Fibroblast of the aortic adventitia (primary cell): Measurements from ENCODE around the gene ASAP2. TPM values are rescaled to one million over a fixed set of nuclear protein-coding genes. Genes with fewer than 3 reads are reported as not detected.

Experiments used
- DNase-seq: peaks from one replicate; pipeline ENCODE4 v3.0.0-alpha.2; 2010; ENCODE audit warnings: low read depth
- H3K4me3 ChIP-seq: 2 replicates; pipeline ENCODE4 v1.5.1; 2011; ENCODE audit warnings: low read depth, mild to moderate bottlenecking, control low read depth, low read length, moderate library complexity
- total RNA-seq: library from RNA; depleted of rRNA; stranded (reverse); fragments of >200 nt; gene quantifications from 2 replicates; pipeline ENCODE4 v1.2.3, GENCODE V29; 2012; ENCODE audit warnings: low replicate concordance
- TF ChIP-seq, protein P1 (sequence below): IDR thresholded peaks from 2 replicates; pipeline ENCODE4 v1.5.1; 2011; ENCODE audit warnings: mild to moderate bottlenecking, low read length, control low read depth, inconsistent platforms; ENCODE audit not compliant: insufficient read depth

ASAP2 gene
- total RNA-seq, 1 donor, result 76.4 TPM

DNA sequence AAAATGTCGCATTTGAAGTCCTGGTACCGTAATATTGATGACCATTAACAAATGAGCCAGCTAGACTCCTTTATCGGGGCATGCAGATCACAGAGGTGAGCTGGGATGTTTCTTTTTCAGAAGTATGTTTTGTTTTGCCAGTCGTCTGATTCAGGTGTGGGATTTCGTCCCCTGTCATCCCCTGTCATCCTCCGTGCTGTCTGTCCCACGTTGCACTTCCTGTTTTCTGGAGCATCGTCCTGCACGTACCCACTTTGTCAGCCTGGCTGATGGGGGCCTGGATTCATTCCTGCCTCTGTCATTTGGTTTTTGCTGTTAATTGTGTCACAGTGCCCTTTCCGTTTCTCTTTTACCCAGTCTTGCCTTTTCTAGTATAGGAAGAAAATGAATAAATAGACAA, 72.8 kb downstream of the ASAP2 start:
- no peak for DNase-seq
- TF ChIP-seq, protein P1, sequence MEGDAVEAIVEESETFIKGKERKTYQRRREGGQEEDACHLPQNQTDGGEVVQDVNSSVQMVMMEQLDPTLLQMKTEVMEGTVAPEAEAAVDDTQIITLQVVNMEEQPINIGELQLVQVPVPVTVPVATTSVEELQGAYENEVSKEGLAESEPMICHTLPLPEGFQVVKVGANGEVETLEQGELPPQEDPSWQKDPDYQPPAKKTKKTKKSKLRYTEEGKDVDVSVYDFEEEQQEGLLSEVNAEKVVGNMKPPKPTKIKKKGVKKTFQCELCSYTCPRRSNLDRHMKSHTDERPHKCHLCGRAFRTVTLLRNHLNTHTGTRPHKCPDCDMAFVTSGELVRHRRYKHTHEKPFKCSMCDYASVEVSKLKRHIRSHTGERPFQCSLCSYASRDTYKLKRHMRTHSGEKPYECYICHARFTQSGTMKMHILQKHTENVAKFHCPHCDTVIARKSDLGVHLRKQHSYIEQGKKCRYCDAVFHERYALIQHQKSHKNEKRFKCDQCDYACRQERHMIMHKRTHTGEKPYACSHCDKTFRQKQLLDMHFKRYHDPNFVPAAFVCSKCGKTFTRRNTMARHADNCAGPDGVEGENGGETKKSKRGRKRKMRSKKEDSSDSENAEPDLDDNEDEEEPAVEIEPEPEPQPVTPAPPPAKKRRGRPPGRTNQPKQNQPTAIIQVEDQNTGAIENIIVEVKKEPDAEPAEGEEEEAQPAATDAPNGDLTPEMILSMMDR, result no peak
- H3K4me3 ChIP-seq, result no peak overlapping the region

DNA sequence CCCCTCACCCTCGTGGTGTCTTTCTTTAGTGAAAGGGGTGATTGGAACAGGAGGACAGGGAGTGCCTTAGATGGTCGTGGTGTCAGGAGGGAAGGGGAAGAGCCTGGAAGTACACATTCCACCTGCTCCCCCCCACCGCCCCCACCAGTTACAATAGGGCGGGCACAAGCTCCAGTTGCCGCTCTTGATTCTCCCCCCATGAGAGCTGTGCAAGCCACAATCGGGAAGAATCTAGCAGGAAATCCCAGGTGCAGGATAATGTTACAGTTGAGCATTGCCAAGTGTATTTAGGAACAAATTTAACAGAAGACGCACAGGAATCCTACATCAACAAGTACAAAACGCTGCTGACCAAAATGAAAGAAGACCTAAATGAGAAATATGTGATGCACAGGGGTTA, 73.6 kb downstream of the ASAP2 start:
- TF ChIP-seq, protein P1, result no peak
- no peak for DNase-seq
- H3K4me3 ChIP-seq, result no peak overlapping the region

DNA sequence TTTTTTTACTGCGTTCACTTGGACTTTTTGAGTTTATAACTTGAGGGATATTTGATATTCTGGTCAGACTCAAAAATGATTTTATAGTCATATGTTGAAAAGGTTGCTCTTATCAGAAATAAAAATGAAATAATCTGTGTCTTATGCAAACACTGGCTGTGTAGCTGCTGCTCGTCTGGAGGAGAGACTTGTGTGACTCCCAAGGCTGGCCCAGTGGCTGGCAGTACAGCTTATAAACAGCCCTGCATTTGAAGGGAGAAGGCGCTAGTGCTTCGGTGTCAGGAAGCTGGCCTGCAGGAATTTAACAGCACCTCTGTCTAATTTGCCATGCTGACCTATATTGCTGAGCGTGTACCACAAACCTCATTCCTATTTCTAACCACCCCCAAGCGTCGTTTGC, 74.5 kb downstream of the ASAP2 start:
- TF ChIP-seq, protein P1, result no peak
- H3K4me3 ChIP-seq, result no peak overlapping the region
- DNase-seq, result no peak

DNA sequence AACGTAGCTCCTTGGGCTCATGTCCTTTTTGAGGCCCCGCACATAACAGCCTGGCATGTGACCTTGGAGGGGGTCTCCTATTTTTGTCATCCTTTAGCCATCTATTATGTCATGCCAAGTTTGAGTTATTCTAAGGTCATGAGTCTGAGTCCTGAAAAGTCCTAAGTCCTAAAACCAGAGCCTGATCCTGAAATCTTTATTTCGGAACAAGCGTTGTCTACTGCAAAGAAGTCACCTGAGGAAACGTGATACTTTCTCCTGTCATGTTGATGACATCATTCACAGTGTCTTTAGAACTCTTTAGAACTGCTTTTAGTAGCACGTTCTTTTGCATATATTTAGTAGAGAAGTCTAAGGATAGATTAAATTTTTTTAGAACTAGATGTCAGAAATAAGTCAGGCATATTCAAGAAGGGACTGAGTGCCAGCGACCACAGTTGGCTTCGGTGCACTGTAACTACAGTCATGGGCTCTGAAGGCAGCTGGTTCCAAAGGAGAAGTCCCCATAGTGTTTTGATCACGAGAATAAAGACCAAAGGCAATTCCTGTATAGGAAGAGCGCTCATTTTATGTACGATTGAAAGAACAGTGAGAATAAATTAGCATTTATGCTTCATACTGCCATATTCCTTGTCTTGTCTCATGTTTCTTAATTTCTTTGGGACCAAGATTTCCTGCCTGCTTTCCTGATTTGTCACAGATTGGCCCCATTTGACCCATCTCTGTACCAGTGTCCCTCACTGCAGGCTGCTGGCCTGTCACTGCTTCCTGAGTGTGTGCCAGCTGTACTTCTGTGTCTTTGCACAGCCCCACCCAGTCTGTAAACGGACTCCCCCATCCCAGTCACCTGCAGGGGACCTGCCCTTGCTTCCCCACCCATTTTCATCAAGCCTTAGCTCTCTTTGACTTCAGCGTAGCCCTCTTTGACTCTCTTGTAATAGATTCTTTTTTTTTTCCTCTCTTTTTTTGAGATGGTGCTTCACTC, 75.8 kb downstream of the ASAP2 start:
- TF ChIP-seq, protein P1, result no peak
- no peak for DNase-seq
- no peak overlapping the region for H3K4me3 ChIP-seq

DNA sequence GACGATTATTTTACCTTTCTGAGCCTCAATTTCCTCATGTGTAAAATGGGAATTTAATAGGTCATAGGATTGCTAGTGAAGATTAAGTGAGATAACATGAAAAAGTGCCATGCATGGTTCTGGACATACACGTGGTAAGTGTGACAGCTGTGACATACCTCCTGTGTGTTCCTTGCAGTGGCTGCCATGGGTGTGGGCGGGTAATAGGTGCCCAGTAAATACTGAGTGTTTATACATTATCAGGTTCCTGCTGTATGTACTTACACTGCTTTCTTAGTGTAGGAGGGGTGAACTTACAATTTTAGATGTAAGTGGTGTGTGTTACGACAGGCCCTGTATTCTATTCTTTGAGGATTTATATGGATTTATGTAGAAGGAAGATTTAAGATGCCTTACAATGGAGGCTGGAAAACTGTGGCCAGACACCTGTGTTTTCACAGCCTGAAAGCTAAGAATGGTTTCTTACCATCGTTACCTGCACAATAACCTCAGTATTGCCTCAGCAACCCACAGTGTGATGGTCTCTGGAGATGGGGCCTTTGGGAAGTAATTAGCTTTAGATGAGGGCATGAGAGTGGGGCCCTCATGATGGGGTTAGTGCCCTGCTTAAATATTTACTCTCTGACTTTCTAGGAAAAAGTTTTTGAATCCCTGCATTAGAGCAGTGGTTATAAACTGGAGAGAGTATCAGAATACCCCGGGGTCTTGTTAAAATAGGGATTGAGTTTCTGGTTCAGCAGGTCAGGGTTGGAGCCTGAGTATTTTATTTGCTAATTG, 78.1 kb downstream of the ASAP2 start:
- TF ChIP-seq, protein P1, result no peak
- no peak for DNase-seq
- no peak overlapping the region for H3K4me3 ChIP-seq

DNA sequence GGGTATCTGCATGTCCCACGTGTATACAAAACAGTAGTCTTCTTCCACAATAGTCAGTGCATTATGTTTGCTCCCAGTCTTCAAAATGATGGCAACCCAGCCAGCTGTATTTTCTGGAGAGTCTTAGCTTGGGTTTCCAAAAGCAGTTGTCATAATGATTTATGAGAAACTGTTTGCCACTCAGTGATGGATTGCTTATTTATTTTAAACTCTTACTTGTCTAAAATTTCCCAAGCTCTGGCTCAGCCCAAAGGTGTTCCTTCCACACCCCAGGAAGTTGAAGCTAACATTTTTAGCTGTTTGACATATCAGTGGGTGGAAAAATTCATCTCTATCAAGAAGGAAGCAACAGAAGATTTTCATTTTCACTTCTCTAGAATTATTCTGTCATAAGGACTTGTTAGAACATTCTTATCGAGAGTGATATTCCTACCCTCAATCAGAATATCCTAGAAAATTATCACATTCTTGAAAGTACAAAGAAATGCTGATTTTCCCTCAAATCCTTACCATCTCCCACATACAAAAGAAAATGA, 78.8 kb downstream of the ASAP2 start:
- peak; percentile 36 for DNase-seq
- no peak overlapping the region for H3K4me3 ChIP-seq
- TF ChIP-seq, protein P1, result no peak
